Liver (tissue), 10 donors: ENCODE data around the gene SERF1A. TPM values are rescaled to one million over a fixed set of nuclear protein-coding genes. Genes with fewer than 3 reads are reported as not detected.
"Not testable (repeated sequence)": the region's sequence is repeated elsewhere in the genome, so short reads cannot be mapped to it uniquely, and the experiment has no call there.

Source experiments
- DNase-seq: peaks from one replicate; pipeline ENCODE4 v3.0.0-alpha.2; 2017; ENCODE audit warnings: low spot score
- H3K27ac ChIP-seq, 2 donors: one replicate each; pipeline ENCODE4 v1.7.0; 2013; ENCODE audit warnings: inconsistent platforms in 2 of 2, low read length in 2 of 2, control low read depth in 1 of 2, low read depth in 1 of 2, mild to moderate bottlenecking in 1 of 2
- H3K27me3 ChIP-seq, 4 donors: one replicate each; pipeline versions ENCODE4 v1.6.1 to v1.7.0; 2013; ENCODE audit warnings: low read length in 3 of 4, inconsistent platforms in 1 of 4, mild to moderate bottlenecking in 1 of 4, moderate library complexity in 1 of 4; ENCODE audit not compliant: control insufficient read depth in 4 of 4, insufficient read depth in 4 of 4
- H3K36me3 ChIP-seq, 4 donors: one replicate each; pipeline versions ENCODE4 v1.6.1 to v1.7.0; 2013; ENCODE audit warnings: low read length in 3 of 4, mild to moderate bottlenecking in 3 of 4, low read depth in 1 of 4, moderate library complexity in 1 of 4; ENCODE audit not compliant: control insufficient read depth in 4 of 4, insufficient read depth in 3 of 4
- H3K4me1 ChIP-seq, 4 donors: one replicate each; pipeline versions ENCODE4 v1.6.1 to v1.7.0; 2013; ENCODE audit warnings: low read length in 3 of 4, mild to moderate bottlenecking in 3 of 4, moderate library complexity in 1 of 4; ENCODE audit not compliant: control insufficient read depth in 4 of 4, insufficient read depth in 4 of 4
- H3K4me3 ChIP-seq, 3 donors: one replicate each; pipeline versions ENCODE4 v1.6.1 to v1.7.0; 2013; ENCODE audit warnings: low read length in 3 of 3, control low read depth in 1 of 3, low read depth in 1 of 3, mild to moderate bottlenecking in 1 of 3
- H3K9ac ChIP-seq, 2 donors: one replicate each; pipeline ENCODE4 v1.7.0; 2013; ENCODE audit warnings: low read length in 2 of 2, mild to moderate bottlenecking in 2 of 2, moderate library complexity in 2 of 2, control low read depth in 1 of 2, low read depth in 1 of 2
- H3K9me3 ChIP-seq, 4 donors: one replicate each; pipeline versions ENCODE4 v1.6.1 to v1.7.0; 2013; ENCODE audit warnings: low read length in 3 of 4; ENCODE audit not compliant: control insufficient read depth in 4 of 4
- WGBS: extraction: QIAGEN DNeasy Blood & Tissue Kit; methylation state at CpG from one replicate; pipeline ENCODE4 v1.1.7; 2013; 5-methylcytosine and 5-hydroxymethylcytosine counted together
- polyA plus RNA-seq, 2 donors: library from polyadenylated mRNA; stranded (reverse) in 1 of 2; unstranded in 1 of 2; fragments of 200-250 nt in 1 of 2; fragments of >200 nt in 1 of 2; fragmentation: Nextera tagmentation in 1 of 2; extraction: Ambion mirVana in 1 of 2; gene quantifications; one replicate each; pipeline versions ENCODE4 v1.2.1 to v1.2.3, GENCODE V29; 2013 to 2015
- small RNA-seq: library from RNA; depleted of rRNA; stranded (forward); fragments of <200 nt; gene quantifications from one replicate; pipeline ENCODE3, GENCODE V24; 2014
- total RNA-seq, 2 donors: library from RNA; depleted of rRNA; stranded (reverse); fragments of >200 nt; gene quantifications; one replicate each; pipeline ENCODE4 v1.2.3, GENCODE V29; 2014
- donor health status: healthy.
- donor health status: healthy.
- donor health status: healthy.
- donor health status: healthy.
- donor health status: healthy.

SERF1A gene
- total and polyA plus RNA-seq, 4 donors = 0.59 to 1.7 (median 1.3) TPM

DNA sequence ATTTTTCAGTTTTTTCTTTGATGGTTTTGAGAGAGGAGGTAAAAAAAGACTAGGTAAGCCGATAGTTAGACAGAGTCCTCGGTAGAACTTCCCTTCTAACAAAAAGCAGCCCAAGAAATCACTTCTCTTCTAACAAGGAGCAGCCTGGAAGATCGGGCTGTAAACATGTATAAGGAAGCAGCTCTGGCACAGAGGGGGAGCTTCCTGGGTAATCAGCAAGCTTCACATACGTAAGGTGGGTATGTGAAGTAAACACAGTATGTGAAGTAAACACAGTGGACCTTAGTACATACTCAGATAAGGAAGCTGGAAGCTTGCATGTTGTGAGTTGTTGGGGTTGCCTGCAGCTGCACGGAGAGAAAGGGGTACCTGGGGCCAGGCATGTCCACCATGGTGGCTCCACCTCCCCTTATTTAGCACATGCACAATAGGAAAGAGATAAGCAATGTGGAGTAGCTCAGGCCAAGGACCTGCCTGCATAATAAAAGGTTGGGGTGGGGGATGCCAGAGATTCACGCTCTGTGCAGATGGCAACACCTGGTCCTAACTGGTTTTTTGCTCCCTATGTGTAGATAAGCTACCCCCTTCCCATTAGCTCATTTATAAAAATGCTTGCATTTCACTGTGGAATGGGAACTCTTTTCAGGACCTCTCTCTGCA lies 31.4 kb downstream of the SERF1A start:
- no CpG with 5 or more reads among the region's 6 CpGs for WGBS
- not testable (repeated sequence) for H3K4me1 ChIP-seq, H3K27ac ChIP-seq, DNase-seq, H3K9ac ChIP-seq, H3K9me3 ChIP-seq, H3K36me3 ChIP-seq, H3K27me3 ChIP-seq, H3K4me3 ChIP-seq

DNA sequence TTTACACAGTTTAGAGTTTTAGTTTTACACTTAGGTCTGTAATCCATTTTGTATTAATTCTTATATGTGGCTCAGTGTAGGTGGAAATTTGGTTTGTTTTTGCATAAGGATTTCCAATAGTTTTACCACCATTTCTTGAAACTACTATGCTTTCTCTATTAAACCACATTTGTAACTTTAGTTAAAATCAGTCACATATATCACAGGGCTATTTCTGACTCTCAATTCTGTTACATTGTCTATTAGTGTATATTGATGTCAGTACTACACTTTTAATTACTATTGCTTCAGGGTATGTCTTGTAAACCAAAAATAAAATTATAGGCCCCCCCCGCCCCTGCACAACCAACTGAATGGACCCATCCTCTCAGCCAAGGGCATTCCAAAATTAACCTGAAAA lies 32.1 kb downstream of the SERF1A start:
- not testable (repeated sequence) for H3K36me3 ChIP-seq, H3K9me3 ChIP-seq, H3K4me3 ChIP-seq, H3K27ac ChIP-seq, H3K9ac ChIP-seq, DNase-seq, H3K27me3 ChIP-seq, H3K4me1 ChIP-seq
- WGBS = no CpG with 5 or more reads among the region's 1 CpG

DNA sequence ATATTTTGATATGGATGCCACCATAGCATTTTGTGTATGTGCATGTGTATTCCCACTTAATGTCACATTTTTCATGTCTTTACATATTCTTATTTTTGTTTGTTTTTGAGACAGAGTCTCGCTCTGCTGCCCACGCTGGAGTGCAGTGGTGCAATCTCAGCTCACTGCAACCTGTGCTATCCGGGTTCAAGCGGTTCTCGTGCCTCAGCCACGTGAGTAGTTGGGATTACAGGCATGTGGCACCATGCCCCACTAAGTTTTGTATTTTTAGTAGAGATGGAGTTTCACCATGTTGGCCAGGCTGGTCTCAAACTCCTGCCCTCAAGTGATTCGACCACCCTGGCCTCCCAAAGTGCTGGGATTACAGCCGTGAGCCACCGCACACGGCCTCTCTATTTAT lies 52.6 kb downstream of the SERF1A start:
- H3K36me3 ChIP-seq, H3K9me3 ChIP-seq, DNase-seq, H3K27ac ChIP-seq, H3K9ac ChIP-seq, H3K27me3 ChIP-seq, H3K4me3 ChIP-seq, H3K4me1 ChIP-seq: not testable (repeated sequence)
- WGBS = 98% methylated on average over 4 of the region's 10 CpGs

Small RNA genes lying within 50 kb of the gene (small RNA-seq; reads per million reads assigned to genes)
- not detected for gene CDH12P1

Other genes with a start within 250 kb of the SERF1A start
- gene SMN1, start 24.4 kb downstream of the SERF1A start, total RNA-seq = 10 to 100 TPM; 11.6 to 14.6 TPM
- gene SMN1, start 24.4 kb downstream of the SERF1A start, polyA plus RNA-seq = 10 to 100 TPM; 13.0 to 16.7 TPM
- 10 to 100 TPM; 15.3 to 17.7 TPM for gene NAIP, start 124.7 kb downstream of the SERF1A start, total RNA-seq
- 1 to 10 TPM; 1.7 to 4.7 TPM for gene NAIP, start 124.7 kb downstream of the SERF1A start, polyA plus RNA-seq
- 10 to 100 TPM; 10.8 to 21.3 TPM for gene GTF2H2, start 167.0 kb downstream of the SERF1A start, total RNA-seq
- 1 to 10 TPM; 4.5 to 9.9 TPM for gene GTF2H2, start 167.0 kb downstream of the SERF1A start, polyA plus RNA-seq